ENCODE results near the gene PPARD. TPM values are rescaled to one million over a fixed set of nuclear protein-coding genes. Genes with fewer than 3 reads are reported as not detected.

Gene PPARD
- total and polyA plus RNA-seq, 2 of the 13 experiments (the other 11 are each of a cell fraction or from before 2014, with no cell fraction given): 6.1 to 13.3 TPM

DNA sequence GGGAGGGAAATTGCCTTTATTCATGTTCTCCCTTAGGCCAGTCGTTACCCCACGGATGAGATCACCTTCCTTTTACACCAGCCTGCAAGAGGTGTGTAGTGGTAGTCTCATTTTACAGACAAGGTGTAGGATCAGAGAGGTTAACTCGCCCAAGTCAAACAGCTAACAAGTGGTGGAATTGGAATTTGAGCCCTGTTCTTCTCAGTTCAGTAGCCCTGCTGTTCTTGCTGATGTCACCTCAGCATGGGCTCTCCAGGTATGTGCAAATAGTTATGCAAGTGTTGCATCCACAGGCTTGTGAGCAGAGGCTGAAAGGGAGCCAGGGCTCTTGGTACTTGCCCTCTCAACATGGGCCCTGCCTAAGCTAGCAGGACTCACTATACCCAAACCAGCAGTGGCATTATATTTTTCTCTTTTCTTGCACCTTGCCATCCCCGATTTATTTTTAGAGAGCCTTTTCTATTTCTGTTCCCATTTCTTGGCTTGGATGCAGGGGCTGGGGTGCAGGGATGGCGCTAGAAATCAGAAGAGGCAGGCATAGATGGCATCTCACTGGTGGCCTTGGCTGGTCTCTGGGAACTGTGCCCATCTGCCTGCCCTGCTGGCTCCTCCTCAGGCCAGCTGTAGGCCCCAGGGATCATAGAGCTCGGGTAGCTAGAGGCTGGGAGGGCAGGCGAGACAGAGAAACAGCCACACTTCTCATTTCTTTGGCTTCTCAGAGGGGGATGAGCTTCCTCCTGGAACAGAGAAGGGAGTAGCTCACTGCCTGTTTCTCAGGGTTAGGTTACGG is 18.2 kb downstream of the PPARD start (continued):
- TF ChIP-seq KDM5A (IDR thresholded peaks at IDR 0.05; ENCODE audit: borderline replicate concordance, low read length) (no peak), ZFAT (CRISPR knock-in tag; conservative IDR thresholded peaks at IDR 0.05) (no peak), ZNF282 (IDR thresholded peaks at IDR 0.05; ENCODE audit: partially characterized antibody) (no peak), NONO (IDR thresholded peaks at IDR 0.05) (no peak), NONO (CRISPR knock-in tag; conservative IDR thresholded peaks at IDR 0.05) (peak; percentile 66), NFE2L2 (IDR thresholded peaks at IDR 0.05; ENCODE audit: low read length) (peak; percentile 47; the same call in 1 of the 2 replicates), ZNF567 (CRISPR knock-in tag; IDR thresholded peaks at IDR 0.05; ENCODE audit: borderline replicate concordance) (0 out of 2 replicates have a peak, but pooled peaks have one; percentile 55), ZNF446 (CRISPR knock-in tag; IDR thresholded peaks at IDR 0.05) (no peak), ZNF333 (CRISPR knock-in tag; IDR thresholded peaks at IDR 0.05; ENCODE audit: borderline replicate concordance) (no peak; the same call in 1 of the 2 replicates), KDM3A (CRISPR knock-in tag; IDR thresholded peaks at IDR 0.05; ENCODE audit: low read depth) (peak; percentile 56; the same call in 1 of the 2 replicates), ZNF235 (CRISPR knock-in tag; IDR thresholded peaks at IDR 0.05; ENCODE audit: borderline replicate concordance) (no peak), SKI (IDR thresholded peaks at IDR 0.05; ENCODE audit: partially characterized antibody) (peak; percentile 49), NFKBIZ (CRISPR knock-in tag; IDR thresholded peaks at IDR 0.05) (0 out of 2 replicates have a peak, but pooled peaks have one; percentile 26), ZBTB3 (CRISPR knock-in tag; IDR thresholded peaks at IDR 0.05; ENCODE audit: borderline replicate concordance, low read depth) (0 out of 2 replicates have a peak, but pooled peaks have one; percentile 36), ZMYM4 (CRISPR knock-in tag; IDR thresholded peaks at IDR 0.05) (peak; percentile 75), ASH2L (IDR thresholded peaks at IDR 0.05; ENCODE audit: insufficient read length, low read depth, low read length) (peak; percentile 50)
- TF ChIP-seq, protein P1, sequence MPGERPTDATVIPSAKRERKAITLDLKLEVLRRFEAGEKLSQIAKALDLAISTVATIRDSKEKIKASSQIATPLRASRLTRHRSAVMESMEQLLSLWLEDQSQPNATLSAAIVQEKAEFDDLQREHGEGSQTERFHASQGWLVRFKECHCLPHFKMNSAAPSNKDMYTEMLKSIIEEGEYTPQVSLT (CRISPR knock-in tag; IDR thresholded peaks at IDR 0.05; ENCODE audit: borderline replicate concordance, low read depth): no peak
- TF ChIP-seq, protein P2, sequence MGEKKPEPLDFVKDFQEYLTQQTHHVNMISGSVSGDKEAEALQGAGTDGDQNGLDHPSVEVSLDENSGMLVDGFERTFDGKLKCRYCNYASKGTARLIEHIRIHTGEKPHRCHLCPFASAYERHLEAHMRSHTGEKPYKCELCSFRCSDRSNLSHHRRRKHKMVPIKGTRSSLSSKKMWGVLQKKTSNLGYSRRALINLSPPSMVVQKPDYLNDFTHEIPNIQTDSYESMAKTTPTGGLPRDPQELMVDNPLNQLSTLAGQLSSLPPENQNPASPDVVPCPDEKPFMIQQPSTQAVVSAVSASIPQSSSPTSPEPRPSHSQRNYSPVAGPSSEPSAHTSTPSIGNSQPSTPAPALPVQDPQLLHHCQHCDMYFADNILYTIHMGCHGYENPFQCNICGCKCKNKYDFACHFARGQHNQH (CRISPR knock-in tag; IDR thresholded peaks at IDR 0.05): peak; percentile 90
- TF ChIP-seq, protein P3, sequence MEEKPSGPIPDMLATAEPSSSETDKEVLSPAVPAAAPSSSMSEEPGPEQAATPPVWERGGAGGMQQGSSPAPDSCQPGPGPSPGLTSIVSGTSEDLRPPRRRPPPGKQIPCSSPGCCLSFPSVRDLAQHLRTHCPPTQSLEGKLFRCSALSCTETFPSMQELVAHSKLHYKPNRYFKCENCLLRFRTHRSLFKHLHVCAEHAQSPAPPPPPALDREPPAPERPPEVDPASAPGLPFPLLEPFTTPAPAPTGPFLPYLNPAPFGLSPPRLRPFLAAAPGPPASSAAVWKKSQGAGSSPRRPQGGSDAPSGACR (CRISPR knock-in tag; IDR thresholded peaks at IDR 0.05): no peak
- TF ChIP-seq, protein P4, sequence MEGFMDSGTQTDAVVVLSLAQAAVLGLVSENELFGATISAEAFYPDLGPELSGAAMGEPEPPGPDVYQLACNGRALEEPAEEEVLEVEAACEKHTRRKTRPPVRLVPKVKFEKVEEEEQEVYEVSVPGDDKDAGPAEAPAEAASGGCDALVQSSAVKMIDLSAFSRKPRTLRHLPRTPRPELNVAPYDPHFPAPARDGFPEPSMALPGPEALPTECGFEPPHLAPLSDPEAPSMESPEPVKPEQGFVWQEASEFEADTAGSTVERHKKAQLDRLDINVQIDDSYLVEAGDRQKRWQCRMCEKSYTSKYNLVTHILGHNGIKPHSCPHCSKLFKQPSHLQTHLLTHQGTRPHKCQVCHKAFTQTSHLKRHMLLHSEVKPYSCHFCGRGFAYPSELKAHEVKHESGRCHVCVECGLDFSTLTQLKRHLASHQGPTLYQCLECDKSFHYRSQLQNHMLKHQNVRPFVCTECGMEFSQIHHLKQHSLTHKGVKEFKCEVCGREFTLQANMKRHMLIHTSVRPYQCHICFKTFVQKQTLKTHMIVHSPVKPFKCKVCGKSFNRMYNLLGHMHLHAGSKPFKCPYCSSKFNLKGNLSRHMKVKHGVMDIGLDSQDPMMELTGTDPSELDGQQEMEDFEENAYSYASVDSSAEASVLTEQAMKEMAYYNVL (CRISPR knock-in tag; IDR thresholded peaks at IDR 0.05; ENCODE audit: borderline replicate concordance): no peak; the same call in 1 of the 2 replicates
- TF ChIP-seq, protein P5, sequence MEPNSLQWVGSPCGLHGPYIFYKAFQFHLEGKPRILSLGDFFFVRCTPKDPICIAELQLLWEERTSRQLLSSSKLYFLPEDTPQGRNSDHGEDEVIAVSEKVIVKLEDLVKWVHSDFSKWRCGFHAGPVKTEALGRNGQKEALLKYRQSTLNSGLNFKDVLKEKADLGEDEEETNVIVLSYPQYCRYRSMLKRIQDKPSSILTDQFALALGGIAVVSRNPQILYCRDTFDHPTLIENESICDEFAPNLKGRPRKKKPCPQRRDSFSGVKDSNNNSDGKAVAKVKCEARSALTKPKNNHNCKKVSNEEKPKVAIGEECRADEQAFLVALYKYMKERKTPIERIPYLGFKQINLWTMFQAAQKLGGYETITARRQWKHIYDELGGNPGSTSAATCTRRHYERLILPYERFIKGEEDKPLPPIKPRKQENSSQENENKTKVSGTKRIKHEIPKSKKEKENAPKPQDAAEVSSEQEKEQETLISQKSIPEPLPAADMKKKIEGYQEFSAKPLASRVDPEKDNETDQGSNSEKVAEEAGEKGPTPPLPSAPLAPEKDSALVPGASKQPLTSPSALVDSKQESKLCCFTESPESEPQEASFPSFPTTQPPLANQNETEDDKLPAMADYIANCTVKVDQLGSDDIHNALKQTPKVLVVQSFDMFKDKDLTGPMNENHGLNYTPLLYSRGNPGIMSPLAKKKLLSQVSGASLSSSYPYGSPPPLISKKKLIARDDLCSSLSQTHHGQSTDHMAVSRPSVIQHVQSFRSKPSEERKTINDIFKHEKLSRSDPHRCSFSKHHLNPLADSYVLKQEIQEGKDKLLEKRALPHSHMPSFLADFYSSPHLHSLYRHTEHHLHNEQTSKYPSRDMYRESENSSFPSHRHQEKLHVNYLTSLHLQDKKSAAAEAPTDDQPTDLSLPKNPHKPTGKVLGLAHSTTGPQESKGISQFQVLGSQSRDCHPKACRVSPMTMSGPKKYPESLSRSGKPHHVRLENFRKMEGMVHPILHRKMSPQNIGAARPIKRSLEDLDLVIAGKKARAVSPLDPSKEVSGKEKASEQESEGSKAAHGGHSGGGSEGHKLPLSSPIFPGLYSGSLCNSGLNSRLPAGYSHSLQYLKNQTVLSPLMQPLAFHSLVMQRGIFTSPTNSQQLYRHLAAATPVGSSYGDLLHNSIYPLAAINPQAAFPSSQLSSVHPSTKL (CRISPR knock-in tag; IDR thresholded peaks at IDR 0.05): peak; percentile 91

Measured in HepG2 (cell line).